Loucy (cell line): ENCODE data around the gene LYRM4.

ENCODE experiments used
- EZH2phosphoT487 ChIP-seq: fragments of 200-600 bp; IDR thresholded peaks from 2 replicates; pipeline ENCODE4 v1.6.1; 2018; ENCODE audit warnings: antibody characterized with exemption, mild to moderate bottlenecking, moderate library complexity, borderline replicate concordance
- TF ChIP-seq, protein P1 (sequence below): fragments of 200-600 bp; sonication (generic); conservative IDR thresholded peaks from 2 replicates; pipeline ENCODE4 v1.5.1; 2014; ENCODE audit warnings: mild to moderate bottlenecking, antibody characterized with exemption, low read length

DNA sequence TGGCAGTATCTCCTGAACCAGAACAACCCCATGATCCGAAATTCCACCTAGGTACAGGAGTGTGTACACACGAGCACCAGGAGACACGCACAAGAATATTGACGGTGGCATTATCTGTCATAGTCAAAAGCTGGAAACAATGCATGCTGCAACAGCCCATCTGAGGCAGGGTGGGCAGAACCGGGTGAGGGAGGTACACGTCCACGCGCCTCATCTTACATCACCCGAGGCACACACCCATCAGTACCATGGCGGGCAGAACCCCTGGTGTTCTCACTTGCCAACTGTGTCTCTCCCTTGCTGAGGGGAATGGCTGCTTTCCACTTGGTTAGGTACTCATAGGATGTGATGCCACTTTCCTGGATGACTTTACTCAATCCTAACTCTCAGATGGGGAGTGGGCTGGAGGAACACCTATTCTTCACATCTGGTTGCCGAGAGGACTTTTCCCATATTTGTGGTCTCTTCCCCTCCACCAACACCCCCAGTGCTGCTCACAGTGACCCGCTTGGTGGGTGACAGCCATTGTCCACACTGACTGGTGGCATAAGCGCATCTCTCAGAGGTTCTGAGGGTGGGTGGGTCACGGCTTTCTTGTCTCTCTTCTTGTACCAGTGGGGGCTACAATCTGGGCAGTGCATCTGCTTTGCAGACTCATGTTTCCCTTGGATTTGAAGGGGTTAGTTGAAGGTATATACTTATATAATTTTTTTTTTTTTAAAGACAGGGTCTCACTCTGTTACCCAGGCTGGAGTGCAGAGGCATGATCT is 162.1 kb downstream of the LYRM4 start:
- TF ChIP-seq, protein P1, sequence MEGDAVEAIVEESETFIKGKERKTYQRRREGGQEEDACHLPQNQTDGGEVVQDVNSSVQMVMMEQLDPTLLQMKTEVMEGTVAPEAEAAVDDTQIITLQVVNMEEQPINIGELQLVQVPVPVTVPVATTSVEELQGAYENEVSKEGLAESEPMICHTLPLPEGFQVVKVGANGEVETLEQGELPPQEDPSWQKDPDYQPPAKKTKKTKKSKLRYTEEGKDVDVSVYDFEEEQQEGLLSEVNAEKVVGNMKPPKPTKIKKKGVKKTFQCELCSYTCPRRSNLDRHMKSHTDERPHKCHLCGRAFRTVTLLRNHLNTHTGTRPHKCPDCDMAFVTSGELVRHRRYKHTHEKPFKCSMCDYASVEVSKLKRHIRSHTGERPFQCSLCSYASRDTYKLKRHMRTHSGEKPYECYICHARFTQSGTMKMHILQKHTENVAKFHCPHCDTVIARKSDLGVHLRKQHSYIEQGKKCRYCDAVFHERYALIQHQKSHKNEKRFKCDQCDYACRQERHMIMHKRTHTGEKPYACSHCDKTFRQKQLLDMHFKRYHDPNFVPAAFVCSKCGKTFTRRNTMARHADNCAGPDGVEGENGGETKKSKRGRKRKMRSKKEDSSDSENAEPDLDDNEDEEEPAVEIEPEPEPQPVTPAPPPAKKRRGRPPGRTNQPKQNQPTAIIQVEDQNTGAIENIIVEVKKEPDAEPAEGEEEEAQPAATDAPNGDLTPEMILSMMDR = no peak
- TF ChIP-seq EZH2phosphoT487 = no peak
